Activated naive CD4-positive, alpha-beta T cell treated with anti-CD3 and anti-CD28 coated beads for 36 hours (primary cell): ENCODE measurements around the gene SBF2. TPM values are rescaled to one million over a fixed set of nuclear protein-coding genes. Genes with fewer than 3 reads are reported as not detected.
"Not testable (repeated sequence)": the region's sequence is repeated elsewhere in the genome, so short reads cannot be mapped to it uniquely, and the experiment has no call there.

Source experiments
- CTCF ChIA-PET: fragments of 350-600 bp; sonication (Branson Sonifier 250); formaldehyde crosslinking; loops from one replicate; lab custom pipeline; 2021; ENCODE audit warnings: antibody characterized with exemption; lab: Charles Lee
- DNase-seq: peaks from one replicate; pipeline ENCODE4 v3.0.0-alpha.2; 2020
- H3K27ac Mint-ChIP-seq: one replicate; pipeline ENCODE4 v1.8.0; 2021; ENCODE audit warnings: mild to moderate bottlenecking, mixed read lengths
- H3K27me3 Mint-ChIP-seq: one replicate; pipeline ENCODE4 v1.8.0; 2021; ENCODE audit warnings: low read depth, mixed read lengths
- H3K36me3 Mint-ChIP-seq: one replicate; pipeline ENCODE4 v1.8.0; 2021; ENCODE audit warnings: low read depth, mixed read lengths
- H3K4me1 Mint-ChIP-seq: one replicate; pipeline ENCODE4 v1.8.0; 2021; ENCODE audit warnings: low read depth, mixed read lengths
- H3K4me3 Mint-ChIP-seq: one replicate; pipeline ENCODE4 v1.8.0; 2021; ENCODE audit warnings: mild to moderate bottlenecking, moderate library complexity, mixed read lengths
- H3K9me3 Mint-ChIP-seq: one replicate; pipeline ENCODE4 v1.8.0; 2021; ENCODE audit warnings: mixed read lengths
- intact Hi-C: fragments of 100-400 bp; cut with micrococcal nuclease; formaldehyde crosslinking; loops from one replicate; pipeline ENCODE4 v1.15.1; 2023
- total RNA-seq, 2 experiments: library from RNA; stranded (reverse); gene quantifications; one replicate each; pipeline ENCODE4 v1.2.3, GENCODE V29; 2021

The SBF2 gene
- total RNA-seq, 2 experiments from 2014 or later = 8.7 to 9.9 TPM

DNA sequence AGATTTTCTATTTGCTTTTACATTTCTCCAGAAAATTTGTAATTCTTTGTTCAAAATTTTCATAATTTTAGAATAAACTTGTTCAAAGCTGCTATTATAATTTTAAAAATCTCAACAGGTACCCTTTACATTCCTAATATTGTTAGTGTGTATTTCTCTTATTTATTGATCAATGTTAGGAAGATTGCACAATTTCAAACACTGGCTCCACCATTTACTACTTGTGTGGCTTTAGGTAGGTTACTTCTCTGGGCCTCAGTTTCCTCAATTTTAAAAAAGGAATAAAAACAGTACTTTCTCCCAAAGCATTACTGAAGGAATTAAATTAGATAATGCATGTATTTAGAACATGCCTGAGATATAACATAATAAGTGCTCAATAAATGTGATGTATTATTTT lies 180.2 kb downstream of the SBF2 start:
- intact Hi-C loops = no loop called here
- DNase-seq = no peak
- Mint-ChIP-seq H3K27ac (no peak overlapping the region), H3K27me3 (no peaks in the 10 kb centered on the region), H3K36me3 (no peaks in the 10 kb centered on the region), H3K4me3 (no peak overlapping the region), H3K4me1 (no peaks in the 10 kb centered on the region), H3K9me3 (no peaks in the 10 kb centered on the region)
- CTCF ChIA-PET = interaction anchor here (0.9 kb wide), 1 partner anchor 37 kb away, joined by 4 read pairs; no protein-coding TSS in a partner anchor

DNA sequence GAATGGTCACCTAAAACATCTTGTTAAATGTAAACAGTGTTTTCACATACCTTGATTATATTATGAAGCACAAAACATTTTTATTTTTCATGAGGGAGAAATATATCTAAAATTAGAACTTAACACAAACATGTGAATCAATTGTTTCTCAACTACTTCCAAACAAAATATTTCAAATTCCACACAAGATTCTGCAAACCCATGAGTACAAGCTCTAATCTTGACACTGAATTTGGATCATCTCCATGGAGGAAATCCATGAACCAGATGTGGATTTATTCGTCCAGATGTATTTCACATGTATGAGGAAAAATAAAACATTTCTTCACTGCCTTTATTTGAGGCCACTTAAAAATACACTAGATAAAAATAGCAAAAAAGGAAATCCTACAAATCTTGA lies 184.2 kb downstream of the SBF2 start:
- CTCF ChIA-PET = interaction anchor here (1.0 kb wide), 1 partner anchor 34 kb away, joined by 3 read pairs; no protein-coding TSS in a partner anchor
- intact Hi-C loops = no loop called here
- no peak overlapping the region for H3K27ac Mint-ChIP-seq
- no peaks in the 10 kb centered on the region for H3K4me1 Mint-ChIP-seq
- H3K4me3 Mint-ChIP-seq = no peak overlapping the region
- H3K36me3 Mint-ChIP-seq = no peaks in the 10 kb centered on the region
- no peaks in the 10 kb centered on the region for H3K9me3 Mint-ChIP-seq
- no peak for DNase-seq
- no peaks in the 10 kb centered on the region for H3K27me3 Mint-ChIP-seq

DNA sequence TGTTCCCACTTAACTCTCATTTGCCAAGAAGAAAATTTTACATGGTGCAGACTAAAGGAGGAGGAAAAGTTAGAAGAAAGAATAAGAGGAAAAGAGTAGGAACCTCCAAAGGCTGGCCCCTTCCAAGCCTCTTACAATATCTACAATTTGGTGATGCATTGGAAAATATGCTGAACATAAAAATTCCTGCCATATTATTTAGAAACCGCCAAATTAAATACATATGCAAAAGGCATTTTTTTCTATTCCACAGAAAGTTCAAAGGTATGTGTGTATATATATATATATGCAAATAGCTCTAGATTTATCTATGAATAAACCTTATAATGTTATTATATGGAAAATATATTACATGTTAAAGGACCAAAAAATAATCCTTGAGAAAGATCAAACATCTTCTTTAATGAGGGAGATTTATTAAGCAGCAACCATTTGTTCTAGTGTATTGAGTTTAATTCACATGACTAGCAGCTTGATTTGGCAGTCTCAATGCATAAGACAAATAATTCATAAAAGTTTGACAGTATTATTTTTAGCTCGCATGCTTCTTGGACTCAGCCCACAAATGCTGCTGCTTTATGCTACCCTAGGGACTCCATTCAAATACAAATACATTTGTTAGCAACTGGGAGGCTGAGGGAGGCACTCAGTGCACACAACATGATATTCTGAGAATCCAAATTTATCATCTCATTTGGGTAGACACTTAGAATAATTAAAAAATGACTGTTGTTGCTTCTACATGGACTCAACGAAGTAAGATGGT lies 184.9 kb downstream of the SBF2 start:
- no peak overlapping the region for H3K27ac Mint-ChIP-seq
- intact Hi-C loops = no loop called here
- H3K9me3 Mint-ChIP-seq = no peaks in the 10 kb centered on the region
- DNase-seq = no peak
- no peak overlapping the region for H3K4me3 Mint-ChIP-seq
- H3K4me1 Mint-ChIP-seq = no peaks in the 10 kb centered on the region
- H3K36me3 Mint-ChIP-seq = no peaks in the 10 kb centered on the region
- CTCF ChIA-PET = interaction anchor here (1.0 kb wide), 1 partner anchor 33 kb away, joined by 3 read pairs; no protein-coding TSS in a partner anchor
- H3K27me3 Mint-ChIP-seq = no peaks in the 10 kb centered on the region

DNA sequence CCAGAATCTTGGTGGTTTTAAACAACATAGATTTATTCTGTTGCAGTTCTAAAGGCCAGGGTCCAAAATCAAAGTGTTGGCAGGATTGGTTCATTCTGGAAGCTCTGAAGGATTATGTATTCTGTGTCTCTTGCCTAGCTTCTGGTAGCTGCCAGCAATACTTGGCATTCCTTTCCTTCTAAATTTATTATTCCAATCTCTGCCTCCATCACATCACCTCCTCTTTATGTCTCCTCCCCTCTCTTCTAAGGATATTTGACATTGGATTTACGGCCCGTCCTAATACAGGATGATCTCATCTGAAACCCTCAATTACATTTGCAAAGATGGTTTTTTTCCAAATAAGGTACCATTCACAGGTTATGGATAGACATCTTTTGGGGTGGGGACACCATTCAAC lies 186.5 kb downstream of the SBF2 start:
- Mint-ChIP-seq H3K4me1 (no peaks in the 10 kb centered on the region), H3K36me3 (no peaks in the 10 kb centered on the region), H3K4me3 (no peak overlapping the region), H3K9me3 (no peaks in the 10 kb centered on the region), H3K27me3 (no peaks in the 10 kb centered on the region), H3K27ac (no peak overlapping the region)
- CTCF ChIA-PET = no interaction called here
- DNase-seq = no peak
- intact Hi-C loops = no loop called here

DNA sequence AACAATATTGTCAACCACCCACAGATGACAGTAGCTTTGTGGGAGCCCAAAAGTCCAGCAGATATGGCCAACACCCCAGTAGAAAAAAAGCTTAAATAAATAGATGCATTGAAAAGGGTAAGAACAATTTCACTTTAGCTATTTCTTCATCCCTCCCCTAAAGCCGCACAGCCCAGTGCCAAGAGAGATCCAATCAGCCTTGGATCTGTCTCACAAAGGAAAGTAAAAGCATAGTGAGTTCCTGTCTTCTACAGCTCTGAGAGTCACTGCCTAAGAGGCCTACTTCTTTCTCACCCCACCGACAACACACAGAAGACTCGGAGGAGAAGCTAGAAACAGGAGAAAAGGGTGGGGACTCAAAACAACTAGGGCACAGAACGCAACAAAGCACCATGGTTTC lies 196.4 kb downstream of the SBF2 start:
- Mint-ChIP-seq H3K9me3 (peaks cover 20% of the 10 kb centered on the region), H3K36me3 (peaks cover 24% of the 10 kb centered on the region), H3K27ac (no peak overlapping the region), H3K27me3 (no peaks in the 10 kb centered on the region), H3K4me3 (no peak overlapping the region), H3K4me1 (no peaks in the 10 kb centered on the region)
- intact Hi-C loops = no loop called here
- CTCF ChIA-PET = interaction anchor here (0.5 to 0.8 kb wide), 2 partner anchors 16 to 269 kb away, joined by 3 read pairs; no protein-coding TSS in a partner anchor
- DNase-seq = no peak

DNA sequence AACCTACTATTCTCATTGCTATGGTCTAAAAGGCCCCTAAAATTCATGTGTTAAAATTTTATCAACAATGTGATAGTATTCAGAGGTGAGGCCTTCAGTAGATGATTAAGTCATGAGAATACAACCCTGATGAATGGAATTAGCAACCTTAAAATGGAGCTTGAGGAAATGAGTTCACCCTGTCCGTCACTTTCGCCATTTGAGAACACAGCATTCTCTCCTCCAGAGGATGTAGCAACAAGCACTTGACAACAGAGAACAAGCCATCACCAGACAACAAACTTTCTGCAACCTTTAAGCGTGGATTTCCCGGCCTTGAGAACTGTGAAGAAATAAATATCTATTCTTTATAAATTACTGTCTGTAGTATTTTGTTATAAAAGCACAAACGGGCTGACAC lies 197.0 kb downstream of the SBF2 start:
- intact Hi-C loops = no loop called here
- Mint-ChIP-seq H3K36me3 (peaks cover 24% of the 10 kb centered on the region), H3K27ac (no peak overlapping the region), H3K27me3 (no peaks in the 10 kb centered on the region), H3K4me3 (no peak overlapping the region), H3K9me3 (peaks cover 20% of the 10 kb centered on the region), H3K4me1 (peaks cover 4% of the 10 kb centered on the region)
- DNase-seq = no peak
- CTCF ChIA-PET = interaction anchor here (0.5 kb wide), 1 partner anchor 15 kb away, joined by 3 read pairs; no protein-coding TSS in a partner anchor

DNA sequence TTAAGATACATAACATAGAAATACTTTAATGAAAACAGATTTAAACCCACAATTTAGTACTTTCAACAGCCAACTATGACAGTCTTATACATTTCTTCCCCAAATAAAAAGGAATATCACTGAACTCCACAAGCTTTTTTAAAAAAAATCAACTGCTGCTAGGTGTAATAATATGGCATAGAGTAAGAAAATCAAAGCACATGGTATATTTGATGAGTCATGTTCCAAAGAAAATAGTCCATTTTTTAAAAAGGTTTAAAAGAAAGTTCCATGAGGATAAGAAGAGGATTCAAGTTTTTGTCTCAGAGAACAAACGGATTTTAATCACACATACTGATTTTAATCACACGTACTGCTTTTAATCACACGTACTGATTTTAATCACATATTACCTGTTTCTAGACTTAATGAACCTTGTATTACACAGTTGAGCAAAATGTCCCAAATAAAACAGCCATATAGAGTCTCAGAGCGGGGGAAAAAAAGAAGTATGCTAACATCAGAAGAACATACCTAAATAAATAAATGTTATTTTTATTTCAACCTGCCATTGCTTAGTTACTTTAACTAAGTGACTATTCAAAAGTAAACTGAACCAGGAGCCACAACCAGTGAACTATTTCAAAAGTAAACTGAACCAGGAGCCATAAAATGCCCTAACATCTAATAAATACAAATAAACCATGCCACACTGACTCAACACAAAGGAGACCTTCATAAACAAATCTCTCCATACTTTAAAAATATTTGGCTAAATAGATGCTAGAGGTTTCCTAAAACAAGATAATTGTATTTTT lies 198.4 kb downstream of the SBF2 start:
- H3K36me3 Mint-ChIP-seq = peaks cover 15% of the 10 kb centered on the region
- H3K9me3 Mint-ChIP-seq = peaks cover 14% of the 10 kb centered on the region
- CTCF ChIA-PET = no interaction called here
- no peak for DNase-seq
- no peak overlapping the region for H3K4me3 Mint-ChIP-seq
- H3K4me1 Mint-ChIP-seq = peaks cover 9% of the 10 kb centered on the region
- no peaks in the 10 kb centered on the region for H3K27me3 Mint-ChIP-seq
- no peak overlapping the region for H3K27ac Mint-ChIP-seq
- intact Hi-C loops = no loop called here

DNA sequence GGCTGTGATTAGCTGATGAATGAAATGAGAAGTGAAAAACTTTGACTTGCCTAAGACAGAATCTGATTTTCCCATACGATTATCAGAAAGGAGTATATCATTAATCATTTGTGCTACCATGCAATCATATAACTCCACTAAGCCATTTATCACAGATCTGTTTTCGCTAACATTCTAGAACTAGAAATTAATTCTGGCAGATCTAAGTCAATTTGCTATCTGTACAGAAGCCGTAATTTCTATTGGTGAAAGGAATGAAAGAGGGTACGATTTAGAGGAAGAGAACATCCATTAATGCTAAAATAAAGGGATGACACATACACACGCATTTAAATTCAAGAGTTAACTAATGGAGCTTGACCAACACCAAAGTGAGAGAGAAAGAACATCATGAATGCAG lies 201.6 kb downstream of the SBF2 start:
- peaks cover 9% of the 10 kb centered on the region for H3K4me1 Mint-ChIP-seq
- H3K36me3 Mint-ChIP-seq = peaks cover 3% of the 10 kb centered on the region
- no peaks in the 10 kb centered on the region for H3K27me3 Mint-ChIP-seq
- H3K4me3 Mint-ChIP-seq = no peak overlapping the region
- no peaks in the 10 kb centered on the region for H3K9me3 Mint-ChIP-seq
- intact Hi-C loops = no loop called here
- CTCF ChIA-PET = interaction anchor here (1.4 kb wide), 1 partner anchor 215 kb away, joined by 3 read pairs; no protein-coding TSS in a partner anchor
- DNase-seq = no peak
- no peak overlapping the region for H3K27ac Mint-ChIP-seq

DNA sequence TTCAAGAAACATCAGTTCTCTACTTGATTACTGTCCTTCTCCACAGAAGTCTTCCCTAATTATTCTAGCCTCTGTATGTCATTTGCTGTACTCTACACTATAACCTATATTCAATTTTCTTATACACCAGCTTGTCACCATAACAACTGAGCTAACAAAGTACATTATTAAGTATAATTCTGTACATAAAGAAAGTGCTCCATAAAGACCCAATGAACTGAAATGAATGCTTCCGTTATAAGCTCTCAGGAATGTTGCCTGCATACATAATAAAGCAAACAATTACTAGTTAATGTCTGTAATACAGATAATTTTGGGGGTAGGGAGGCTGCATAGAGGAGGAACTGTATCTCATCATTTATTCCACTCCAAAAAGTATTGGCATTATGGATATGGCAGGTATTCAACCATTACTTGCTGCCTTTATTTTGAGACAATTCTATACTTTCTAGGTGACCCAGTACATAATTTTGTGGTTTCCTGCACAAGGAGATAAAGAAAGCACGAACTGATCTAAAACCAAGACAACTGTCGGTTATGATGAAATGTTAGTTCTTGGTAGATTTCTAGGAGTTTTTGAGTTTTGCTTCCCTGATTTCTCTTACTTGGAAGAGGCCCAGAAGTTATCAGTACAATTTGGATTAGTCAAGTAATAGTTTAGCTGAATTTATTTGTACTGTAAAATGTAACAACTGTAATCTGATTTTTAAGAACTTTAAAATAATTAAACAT lies 202.5 kb downstream of the SBF2 start:
- intact Hi-C loops = no loop called here
- Mint-ChIP-seq H3K27ac (no peak overlapping the region), H3K27me3 (no peaks in the 10 kb centered on the region), H3K4me1 (peaks cover 9% of the 10 kb centered on the region), H3K4me3 (no peak overlapping the region), H3K36me3 (peaks cover 3% of the 10 kb centered on the region), H3K9me3 (no peaks in the 10 kb centered on the region)
- no peak for DNase-seq
- CTCF ChIA-PET = interaction anchor here (1.4 kb wide), 1 partner anchor 14 kb away, joined by 4 read pairs; no protein-coding TSS in a partner anchor

DNA sequence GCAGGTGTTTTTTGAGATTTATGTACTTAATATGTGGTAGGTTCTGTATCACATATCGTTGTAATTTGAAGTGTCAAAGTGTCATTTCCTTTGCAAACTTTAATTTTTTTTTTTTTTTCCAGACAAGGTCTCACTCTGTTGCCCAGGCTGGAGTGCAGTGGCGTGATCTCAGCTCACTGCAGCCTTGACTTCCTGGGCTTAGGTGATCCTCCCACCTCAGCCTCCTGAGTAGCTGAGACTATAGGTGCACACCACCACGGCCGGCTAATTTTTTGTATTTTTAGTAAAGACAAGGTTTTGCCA lies 206.1 kb downstream of the SBF2 start:
- not testable (repeated sequence) for H3K4me1 Mint-ChIP-seq

DNA sequence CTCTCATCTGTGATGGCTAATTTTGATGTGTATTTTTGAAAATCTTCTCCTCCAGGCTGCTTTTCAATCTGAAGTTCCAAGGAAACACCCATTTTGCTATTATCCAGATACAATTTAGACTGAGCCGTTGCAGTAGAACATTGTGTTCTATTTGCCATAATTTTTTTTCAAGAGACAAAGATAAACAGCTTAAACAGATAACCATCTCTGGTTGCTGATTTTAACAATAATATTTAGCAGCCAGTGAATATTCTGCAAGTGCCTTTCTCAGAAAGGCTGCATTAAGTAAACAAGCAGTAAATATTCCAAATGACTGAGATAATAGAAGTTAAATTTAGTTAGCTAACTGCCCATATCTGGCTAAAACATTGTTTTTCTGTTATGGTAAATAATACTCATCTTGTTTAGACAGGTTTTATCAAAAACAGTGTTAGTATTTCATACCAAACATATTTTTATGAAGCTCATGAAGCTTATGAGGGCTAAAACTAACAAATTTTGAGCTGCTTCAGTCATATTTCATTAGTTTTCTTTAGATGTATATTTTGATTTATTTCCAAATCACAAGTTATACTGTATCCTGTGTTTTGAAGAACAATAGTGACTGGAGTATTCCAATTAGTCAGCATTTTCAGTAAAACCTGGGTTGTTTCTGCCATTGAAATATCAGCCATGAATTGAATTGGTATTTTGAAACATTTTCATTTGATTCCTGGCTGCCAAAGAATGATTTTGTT lies 206.7 kb downstream of the SBF2 start:
- H3K4me1 Mint-ChIP-seq = peaks cover 7% of the 10 kb centered on the region
- intact Hi-C loops = no loop called here
- H3K9me3 Mint-ChIP-seq = peaks cover 16% of the 10 kb centered on the region
- H3K27me3 Mint-ChIP-seq = no peaks in the 10 kb centered on the region
- H3K4me3 Mint-ChIP-seq = no peak overlapping the region
- H3K27ac Mint-ChIP-seq = no peak overlapping the region
- no peak for DNase-seq
- CTCF ChIA-PET = no interaction called here
- H3K36me3 Mint-ChIP-seq = peaks cover 3% of the 10 kb centered on the region

More for the DNA sequence above, 206.1 kb downstream of the SBF2 start:
- DNase-seq, H3K36me3 Mint-ChIP-seq, H3K27ac Mint-ChIP-seq, intact Hi-C loops, H3K27me3 Mint-ChIP-seq, CTCF ChIA-PET, H3K4me3 Mint-ChIP-seq: not testable (repeated sequence)
- peaks cover 11% of the 10 kb centered on the region for H3K9me3 Mint-ChIP-seq

DNA sequence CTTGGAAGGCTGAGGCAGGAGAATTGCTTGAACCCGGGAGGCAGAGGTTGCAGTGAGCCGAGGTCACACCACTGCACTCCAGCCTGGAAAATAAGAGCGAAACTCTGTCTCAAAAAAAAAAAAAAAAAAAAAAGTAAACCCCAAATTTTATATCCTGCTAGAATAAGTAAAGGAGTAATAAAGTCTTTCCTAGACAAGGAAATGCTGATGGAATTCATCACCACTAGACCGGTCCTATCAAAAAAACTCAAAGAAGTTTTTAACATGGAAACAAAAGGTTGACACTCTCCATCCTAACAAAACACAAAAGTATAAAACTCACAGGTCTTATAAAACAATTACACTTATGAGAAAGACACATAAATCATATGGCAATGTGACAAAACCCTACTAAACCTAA lies 213.9 kb downstream of the SBF2 start:
- intact Hi-C loops = no loop called here
- H3K9me3 Mint-ChIP-seq = peaks cover 42% of the 10 kb centered on the region
- no peaks in the 10 kb centered on the region for H3K4me1 Mint-ChIP-seq
- CTCF ChIA-PET = no interaction called here
- no peak for DNase-seq
- no peak overlapping the region for H3K4me3 Mint-ChIP-seq
- no peak overlapping the region for H3K27ac Mint-ChIP-seq
- H3K27me3 Mint-ChIP-seq = no peaks in the 10 kb centered on the region
- H3K36me3 Mint-ChIP-seq = peaks cover 1% of the 10 kb centered on the region
